A172 (cell line): ENCODE data around the gene BRINP1. TPM values are rescaled to one million over a fixed set of nuclear protein-coding genes. Genes with fewer than 3 reads are reported as not detected.
"Not testable (repeated sequence)": the region's sequence is repeated elsewhere in the genome, so short reads cannot be mapped to it uniquely, and the experiment has no call there.

ENCODE experiments used
- DNase-seq: peaks from one replicate; pipeline ENCODE4 v3.0.0-alpha.2; 2015; ENCODE audit warnings: low spot score
- total RNA-seq: library from RNA; depleted of rRNA; stranded (reverse); fragments of >200 nt; shearing (Covaris generic); gene quantifications from 2 replicates; pipeline ENCODE4 v1.2.3, GENCODE V29; 2014

Gene BRINP1
- total RNA-seq, 1 experiment from 2014 or later, result not detected

GRCh38 chr9:119213471-119213870 is 155.8 kb downstream of the BRINP1 start:
- DNase-seq, result no peak

GRCh38 chr9:119197893-119198607 is 171.2 kb downstream of the BRINP1 start:
- DNase-seq, result no peak

- no peak for DNase-seq
These were observed 173.7 kb downstream of the BRINP1 start for GRCh38 chr9:119195521-119195920.

- no peak for DNase-seq
These were observed 183.9 kb downstream of the BRINP1 start for GRCh38 chr9:119185298-119185697.

GRCh38 chr9:119184265-119184936 is 184.8 kb downstream of the BRINP1 start:
- no peak for DNase-seq

- DNase-seq, result no peak
These were observed 187.7 kb downstream of the BRINP1 start for GRCh38 chr9:119181561-119181960.

- no peak for DNase-seq
These were observed 188.3 kb downstream of the BRINP1 start for GRCh38 chr9:119180897-119181296.

- DNase-seq, result no peak
These were observed 189.5 kb downstream of the BRINP1 start for GRCh38 chr9:119179701-119180100.

- no peak for DNase-seq
These were observed 192.0 kb downstream of the BRINP1 start for GRCh38 chr9:119177196-119177595.

- no peak for DNase-seq
These were observed 193.7 kb downstream of the BRINP1 start for GRCh38 chr9:119175581-119175980.

GRCh38 chr9:119169222-119169621 is 200.0 kb downstream of the BRINP1 start:
- DNase-seq, result not testable (repeated sequence)

GRCh38 chr9:119167876-119168275 is 201.4 kb downstream of the BRINP1 start:
- no peak for DNase-seq

- DNase-seq, result no peak
These were observed 202.0 kb downstream of the BRINP1 start for GRCh38 chr9:119167267-119167666.

GRCh38 chr9:119166096-119166495 is 203.1 kb downstream of the BRINP1 start:
- DNase-seq, result no peak

- no peak for DNase-seq
These were observed 204.1 kb downstream of the BRINP1 start for GRCh38 chr9:119165131-119165530.

GRCh38 chr9:119164716-119165115 is 204.5 kb downstream of the BRINP1 start:
- DNase-seq, result no peak

GRCh38 chr9:119160551-119160950 is 208.7 kb downstream of the BRINP1 start:
- no peak for DNase-seq

GRCh38 chr9:119159386-119159785 is 209.8 kb downstream of the BRINP1 start:
- no peak for DNase-seq

- no peak for DNase-seq
These were observed 212.0 kb downstream of the BRINP1 start for GRCh38 chr9:119157196-119157595.

- no peak for DNase-seq
These were observed 212.9 kb downstream of the BRINP1 start for GRCh38 chr9:119156354-119156753.

GRCh38 chr9:119154527-119154926 is 214.7 kb downstream of the BRINP1 start:
- DNase-seq, result no peak

GRCh38 chr9:119153402-119153801 is 215.8 kb downstream of the BRINP1 start:
- DNase-seq, result no peak

GRCh38 chr9:119148855-119149254 is 220.4 kb downstream of the BRINP1 start:
- no peak for DNase-seq
